GM23248 (cell line): Measurements from ENCODE around the gene MYO9A.

ENCODE experiments used
- EZH2 ChIP-seq: fragments of 200-600 bp; sonication (generic); IDR thresholded peaks from 2 replicates; pipeline ENCODE4 v1.6.1; 2018; ENCODE audit warnings: antibody characterized with exemption, mild to moderate bottlenecking; ENCODE audit not compliant: insufficient read depth, poor library complexity, severe bottlenecking
- EZH2phosphoT487 ChIP-seq: fragments of 200-600 bp; sonication (generic); IDR thresholded peaks from 2 replicates; pipeline ENCODE4 v1.6.1; 2018; ENCODE audit warnings: antibody characterized with exemption, moderate library complexity, mild to moderate bottlenecking, low read depth; ENCODE audit not compliant: insufficient read depth

GRCh38 chr15:71939981-71940588 lies 177.9 kb downstream of the MYO9A start:
- TF ChIP-seq EZH2phosphoT487 (no peak), EZH2 (no peak)
